Neural crest cell (in vitro differentiated cells): ENCODE results near the gene SLC44A5. TPM values are rescaled to one million over a fixed set of nuclear protein-coding genes. Genes with fewer than 3 reads are reported as not detected.
A peak's percentile ranks its signal among the peaks of the same experiment; 100 is the strongest.

Experiments used
- DNase-seq: peaks from one replicate; pipeline ENCODE4 v3.0.0; 2021; ENCODE audit warnings: low read depth, mixed read lengths, low spot score
- H3K27ac Mint-ChIP-seq: one replicate; pipeline ENCODE4 v1.8.0; 2021; ENCODE audit warnings: mild to moderate bottlenecking, mixed read lengths; ENCODE audit not compliant: unreplicated experiment
- H3K27me3 Mint-ChIP-seq: 2 replicates; pipeline ENCODE4 v1.8.0; 2021; ENCODE audit warnings: low read depth, mild to moderate bottlenecking, mixed read lengths
- H3K36me3 Mint-ChIP-seq: 2 replicates; pipeline ENCODE4 v1.8.0; 2021; ENCODE audit warnings: low read depth, mild to moderate bottlenecking, mixed read lengths
- H3K4me1 Mint-ChIP-seq: 2 replicates; pipeline ENCODE4 v1.8.0; 2021; ENCODE audit warnings: mixed read lengths
- H3K4me3 Mint-ChIP-seq: one replicate; pipeline ENCODE4 v1.8.0; 2021; ENCODE audit warnings: mild to moderate bottlenecking, mixed read lengths
- H3K9me3 Mint-ChIP-seq: 2 replicates; pipeline ENCODE4 v1.8.0; 2021; ENCODE audit warnings: mixed read lengths
- total RNA-seq: library from RNA; stranded (reverse); gene quantifications from 2 replicates; pipeline ENCODE4 v1.2.1, GENCODE V29; 2021
- TF ChIP-seq, protein P1 (sequence below): fragments of 200-600 bp; sonication (generic); conservative IDR thresholded peaks from 2 replicates; pipeline ENCODE4 v1.5.0; 2021; ENCODE audit warnings: antibody characterized with exemption, mild to moderate bottlenecking

The SLC44A5 gene
- total RNA-seq, 1 donor from 2014 or later, result 9.7 TPM

DNA sequence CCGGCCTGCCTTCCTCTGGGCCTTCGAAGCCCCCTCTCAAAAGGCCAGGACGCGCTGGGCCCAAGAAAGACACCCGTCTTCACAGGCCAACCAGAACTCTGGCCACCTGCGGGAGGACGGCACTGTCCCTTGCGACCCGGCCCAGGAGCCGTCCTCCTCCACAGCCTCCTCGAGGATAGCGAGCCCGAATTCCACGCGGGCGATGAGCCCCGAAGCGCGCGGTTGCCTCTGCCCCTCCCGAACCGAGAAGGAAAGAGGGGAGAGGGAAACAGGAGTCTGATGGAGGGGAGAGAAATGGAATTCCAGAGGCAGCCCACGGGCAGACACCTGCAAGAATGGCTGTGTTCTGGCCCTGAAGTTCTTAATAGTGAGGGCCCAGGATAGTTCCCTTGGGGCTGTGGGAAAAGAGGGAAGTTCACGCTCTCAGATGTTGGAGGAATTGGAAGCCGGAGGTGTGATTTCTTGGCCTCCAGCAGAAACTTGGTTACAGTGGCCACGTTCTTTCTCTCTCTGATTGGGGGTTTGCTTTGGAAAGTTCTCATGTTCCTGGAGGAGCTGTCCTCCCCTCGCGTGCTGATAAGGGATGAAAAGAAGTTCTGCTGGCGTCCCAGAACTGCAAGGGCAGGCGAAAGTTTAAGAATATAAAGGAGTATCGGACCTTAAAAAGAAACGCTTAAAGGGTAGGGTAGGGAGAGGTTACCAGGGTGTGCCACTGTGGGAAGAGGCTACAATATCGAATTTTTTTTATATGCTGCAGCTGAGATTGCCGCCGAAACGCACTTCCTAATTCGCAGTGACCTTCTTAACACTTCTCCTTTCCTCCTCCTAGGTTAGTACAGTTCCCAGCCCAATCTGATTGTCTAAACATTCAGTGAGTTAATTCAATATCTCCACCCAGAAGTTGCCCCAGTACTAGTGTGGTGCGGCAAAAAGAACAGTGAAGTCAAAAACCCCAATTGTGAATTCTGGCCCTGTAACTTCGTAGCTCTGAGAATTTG, 5.8 kb upstream of the SLC44A5 start:
- Mint-ChIP-seq H3K4me1 (peaks cover 25% of the 10 kb centered on the region), H3K27me3 (peaks cover 38% of the 10 kb centered on the region), H3K27ac (peak overlapping the region; percentile 45), H3K4me3 (peak overlapping the region; percentile 87), H3K36me3 (peaks cover 2% of the 10 kb centered on the region), H3K9me3 (peaks cover 2% of the 10 kb centered on the region)
- DNase-seq, result peak; percentile 5
- TF ChIP-seq, protein P1, sequence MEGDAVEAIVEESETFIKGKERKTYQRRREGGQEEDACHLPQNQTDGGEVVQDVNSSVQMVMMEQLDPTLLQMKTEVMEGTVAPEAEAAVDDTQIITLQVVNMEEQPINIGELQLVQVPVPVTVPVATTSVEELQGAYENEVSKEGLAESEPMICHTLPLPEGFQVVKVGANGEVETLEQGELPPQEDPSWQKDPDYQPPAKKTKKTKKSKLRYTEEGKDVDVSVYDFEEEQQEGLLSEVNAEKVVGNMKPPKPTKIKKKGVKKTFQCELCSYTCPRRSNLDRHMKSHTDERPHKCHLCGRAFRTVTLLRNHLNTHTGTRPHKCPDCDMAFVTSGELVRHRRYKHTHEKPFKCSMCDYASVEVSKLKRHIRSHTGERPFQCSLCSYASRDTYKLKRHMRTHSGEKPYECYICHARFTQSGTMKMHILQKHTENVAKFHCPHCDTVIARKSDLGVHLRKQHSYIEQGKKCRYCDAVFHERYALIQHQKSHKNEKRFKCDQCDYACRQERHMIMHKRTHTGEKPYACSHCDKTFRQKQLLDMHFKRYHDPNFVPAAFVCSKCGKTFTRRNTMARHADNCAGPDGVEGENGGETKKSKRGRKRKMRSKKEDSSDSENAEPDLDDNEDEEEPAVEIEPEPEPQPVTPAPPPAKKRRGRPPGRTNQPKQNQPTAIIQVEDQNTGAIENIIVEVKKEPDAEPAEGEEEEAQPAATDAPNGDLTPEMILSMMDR, result no peak

DNA sequence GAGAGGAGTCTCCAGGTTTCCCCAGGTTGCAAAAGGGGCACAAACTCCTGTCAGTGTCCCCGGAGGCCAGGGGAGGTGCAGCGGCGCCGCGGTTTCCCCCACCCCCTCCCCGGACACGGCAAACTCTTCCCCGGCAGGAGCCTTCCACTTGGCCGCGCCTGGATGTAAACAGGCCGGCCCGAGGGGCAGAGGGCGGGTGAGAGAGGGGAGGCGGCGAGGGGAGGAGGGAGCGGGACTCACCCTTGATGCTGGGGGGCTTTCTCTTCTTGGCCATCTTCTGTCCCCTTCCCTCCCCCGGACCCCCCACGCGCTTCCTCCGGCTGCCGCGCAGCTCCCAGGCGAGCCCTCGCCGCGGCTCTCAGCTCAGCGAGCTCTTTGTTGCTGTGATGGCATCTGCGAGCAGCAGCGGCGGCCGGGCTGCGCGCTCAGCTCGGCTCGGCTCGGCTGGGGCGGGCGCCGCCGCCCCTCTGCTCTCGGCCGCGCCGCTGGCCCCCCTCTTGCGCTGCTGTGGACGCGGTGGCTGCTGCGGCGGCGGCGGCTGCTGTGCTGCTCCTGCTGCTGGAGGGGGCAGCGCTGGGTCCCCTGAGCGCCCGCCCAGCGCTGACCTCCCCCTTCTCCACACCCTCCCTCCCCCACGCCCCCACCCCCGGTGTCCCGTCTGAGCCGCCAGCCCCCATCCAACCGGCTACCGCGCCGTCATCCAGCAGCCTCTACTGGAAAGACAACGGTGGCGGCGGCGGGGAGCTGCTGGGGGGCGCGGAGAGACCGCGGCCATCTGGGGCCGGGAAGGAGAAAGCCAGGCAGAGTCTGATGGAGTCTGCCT, 4.9 kb upstream of the SLC44A5 start:
- TF ChIP-seq, protein P1, result no peak
- H3K27ac Mint-ChIP-seq, result no peak overlapping the region
- H3K9me3 Mint-ChIP-seq, result peaks cover 2% of the 10 kb centered on the region
- H3K4me1 Mint-ChIP-seq, result peaks cover 25% of the 10 kb centered on the region
- peak overlapping the region; percentile 87 for H3K4me3 Mint-ChIP-seq
- DNase-seq, result peak; percentile 52
- peaks cover 38% of the 10 kb centered on the region for H3K27me3 Mint-ChIP-seq
- peaks cover 2% of the 10 kb centered on the region for H3K36me3 Mint-ChIP-seq

DNA sequence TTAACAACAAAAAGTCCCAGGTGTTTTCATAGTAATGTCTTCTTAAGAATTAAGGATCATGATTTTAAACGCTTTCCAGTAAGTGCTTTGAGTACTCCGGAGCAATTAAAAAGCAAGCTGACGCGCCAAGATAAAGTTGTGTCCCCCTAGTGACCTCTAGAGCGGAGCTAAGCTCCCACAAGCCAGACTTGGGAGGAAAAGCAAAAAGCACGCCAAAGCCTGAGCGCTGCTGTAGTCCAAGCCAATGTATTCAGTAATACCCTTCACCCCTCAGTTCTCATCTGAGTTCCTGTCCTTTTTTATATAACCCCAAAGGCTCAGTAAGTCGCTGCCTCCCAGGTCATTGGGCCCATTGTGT, 3.5 kb upstream of the SLC44A5 start:
- no peak for DNase-seq
- peaks cover 36% of the 10 kb centered on the region for H3K27me3 Mint-ChIP-seq
- no peak overlapping the region for H3K27ac Mint-ChIP-seq

DNA sequence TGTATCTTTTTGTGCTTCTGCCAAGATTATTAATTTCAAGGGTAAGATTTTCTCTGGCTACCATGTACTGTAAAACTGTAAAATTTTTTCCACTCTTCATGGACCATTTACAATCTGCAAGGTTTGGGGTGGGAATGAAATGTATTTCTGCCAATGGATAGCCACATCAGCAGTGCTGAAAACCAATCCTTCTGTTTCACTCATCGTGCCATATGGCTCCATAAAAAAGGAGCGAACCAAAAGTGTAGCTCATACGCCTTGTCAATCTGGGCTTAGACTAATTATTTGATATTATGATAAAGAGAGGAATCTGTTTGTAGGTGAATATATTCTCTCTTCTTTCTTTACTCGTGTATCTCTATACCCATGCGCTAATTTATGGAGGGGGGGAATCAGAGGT, 3.0 kb upstream of the SLC44A5 start:
- peaks cover 36% of the 10 kb centered on the region for H3K27me3 Mint-ChIP-seq
- peaks cover 25% of the 10 kb centered on the region for H3K4me1 Mint-ChIP-seq
- H3K27ac Mint-ChIP-seq, result no peak overlapping the region
- H3K36me3 Mint-ChIP-seq, result no peaks in the 10 kb centered on the region
- TF ChIP-seq, protein P1, result no peak
- H3K9me3 Mint-ChIP-seq, result no peaks in the 10 kb centered on the region
- peak overlapping the region; percentile 86 for H3K4me3 Mint-ChIP-seq
- no peak for DNase-seq

More for the DNA sequence above, 3.5 kb upstream of the SLC44A5 start:
- peak overlapping the region; percentile 86 for H3K4me3 Mint-ChIP-seq
- no peaks in the 10 kb centered on the region for H3K9me3 Mint-ChIP-seq
- TF ChIP-seq, protein P1, result no peak
- H3K36me3 Mint-ChIP-seq, result no peaks in the 10 kb centered on the region
- H3K4me1 Mint-ChIP-seq, result peaks cover 25% of the 10 kb centered on the region

DNA sequence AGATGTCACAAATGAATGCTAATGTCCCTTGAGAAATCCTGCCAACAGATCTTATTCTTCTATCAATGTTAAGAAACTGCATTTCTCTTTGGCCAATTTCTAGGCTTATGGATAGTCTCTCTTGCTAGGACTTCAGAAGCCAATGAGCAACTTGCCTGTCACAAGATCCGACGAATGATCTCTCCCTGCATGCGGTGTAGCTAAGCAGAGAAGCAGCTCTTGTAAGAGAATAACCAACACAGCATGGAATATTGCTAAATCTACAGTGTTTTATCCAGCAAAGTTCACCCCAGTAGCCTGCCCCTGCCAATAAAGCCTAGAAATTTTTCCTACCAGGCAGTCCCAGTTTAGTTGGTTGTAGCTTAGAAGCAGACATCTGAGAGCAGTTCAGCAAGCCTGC, 2.1 kb upstream of the SLC44A5 start:
- peaks cover 31% of the 10 kb centered on the region for H3K27me3 Mint-ChIP-seq

More for the DNA sequence above, 2.1 kb upstream of the SLC44A5 start:
- TF ChIP-seq, protein P1, result no peak
- DNase-seq, result no peak
- no peaks in the 10 kb centered on the region for H3K9me3 Mint-ChIP-seq
- peaks cover 3% of the 10 kb centered on the region for H3K36me3 Mint-ChIP-seq
- peaks cover 25% of the 10 kb centered on the region for H3K4me1 Mint-ChIP-seq
- H3K27ac Mint-ChIP-seq, result no peak overlapping the region
- H3K4me3 Mint-ChIP-seq, result peak overlapping the region; percentile 56
